Measurements from ENCODE around the gene TNRC6C. TPM values are rescaled to one million over a fixed set of nuclear protein-coding genes. Genes with fewer than 3 reads are reported as not detected.

Gene TNRC6C
- total and polyA plus RNA-seq, 2 of the 13 experiments (the other 11 are each of a cell fraction or from before 2014, with no cell fraction given), result 0.66 to 4.9 TPM

GRCh38 chr17:78105551-78105950 lies 147.0 kb downstream of the TNRC6C start (continued):
- TF ChIP-seq PRDM10 (CRISPR knock-in tag; IDR thresholded peaks at IDR 0.05; ENCODE audit: low read depth), result no peak
- TF ChIP-seq ZNF776 (CRISPR knock-in tag; IDR thresholded peaks at IDR 0.05), result no peak
- TF ChIP-seq ZNF562 (CRISPR knock-in tag; IDR thresholded peaks at IDR 0.05; ENCODE audit: borderline replicate concordance), result no peak
- TF ChIP-seq CREM (IDR thresholded peaks at IDR 0.05), result 0 out of 2 replicates have a peak, but pooled peaks have one; percentile 23
- no peak for TF ChIP-seq CREM (CRISPR knock-in tag; IDR thresholded peaks at IDR 0.05)
- TF ChIP-seq ZNF564 (CRISPR knock-in tag; IDR thresholded peaks at IDR 0.05), result no peak
- TF ChIP-seq NRL (CRISPR knock-in tag; IDR thresholded peaks at IDR 0.05; ENCODE audit: borderline replicate concordance), result no peak
- 0 out of 2 replicates have a peak, but pooled peaks have one; percentile 73 for TF ChIP-seq MEF2D (CRISPR knock-in tag; IDR thresholded peaks at IDR 0.05)
- no peak for TF ChIP-seq BRF2 (CRISPR knock-in tag; IDR thresholded peaks at IDR 0.05)
- TF ChIP-seq DZIP1 (CRISPR knock-in tag; IDR thresholded peaks at IDR 0.05), result no peak
- no peak for TF ChIP-seq SIN3A (IDR thresholded peaks at IDR 0.05; ENCODE audit: borderline replicate concordance, low read depth, low read length)
- no peak for TF ChIP-seq RFXANK (CRISPR knock-in tag; IDR thresholded peaks at IDR 0.05)
- no peak for TF ChIP-seq DDIT3 (CRISPR knock-in tag; IDR thresholded peaks at IDR 0.05)
- 0 out of 2 replicates have a peak, but pooled peaks have one; percentile 26 for TF ChIP-seq ZNF12 (CRISPR knock-in tag; IDR thresholded peaks at IDR 0.05)
- TF ChIP-seq ZNF570 (CRISPR knock-in tag; IDR thresholded peaks at IDR 0.05; ENCODE audit: borderline replicate concordance), result no peak
- no peak for TF ChIP-seq ZNF577 (CRISPR knock-in tag; IDR thresholded peaks at IDR 0.05; ENCODE audit: borderline replicate concordance, low read depth)
- TF ChIP-seq TEAD2 (CRISPR knock-in tag; IDR thresholded peaks at IDR 0.05), result no peak
- no peak for TF ChIP-seq ELK4 (CRISPR knock-in tag; IDR thresholded peaks at IDR 0.05; ENCODE audit: borderline replicate concordance)
- TF ChIP-seq FOXO1 (CRISPR knock-in tag; IDR thresholded peaks at IDR 0.05), result no peak
- TF ChIP-seq MIER2 (CRISPR knock-in tag; IDR thresholded peaks at IDR 0.05), result no peak
- no peak for TF ChIP-seq TFDP1 (CRISPR knock-in tag; IDR thresholded peaks at IDR 0.05; ENCODE audit: borderline replicate concordance)
- TF ChIP-seq ZNF234 (CRISPR knock-in tag; conservative IDR thresholded peaks at IDR 0.05), result no peak
